Fibroblast of skin of right biceps (primary cell): ENCODE results near the gene SLX9.

Source experiments
- DNase-seq: peaks from one replicate; pipeline ENCODE4 v3.0.0-alpha.2; 2013

SLX9 gene, protein sequence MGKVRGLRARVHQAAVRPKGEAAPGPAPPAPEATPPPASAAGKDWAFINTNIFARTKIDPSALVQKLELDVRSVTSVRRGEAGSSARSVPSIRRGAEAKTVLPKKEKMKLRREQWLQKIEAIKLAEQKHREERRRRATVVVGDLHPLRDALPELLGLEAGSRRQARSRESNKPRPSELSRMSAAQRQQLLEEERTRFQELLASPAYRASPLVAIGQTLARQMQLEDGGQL

GRCh38 chr21:44939532-44940115 lies at the start of gene SLX9:
SLX9 (plus strand) TSS chr21:44940029; CDS start chr21:44940058, 29 bp downstream.
- DNase-seq = peak; percentile 84

DNA sequence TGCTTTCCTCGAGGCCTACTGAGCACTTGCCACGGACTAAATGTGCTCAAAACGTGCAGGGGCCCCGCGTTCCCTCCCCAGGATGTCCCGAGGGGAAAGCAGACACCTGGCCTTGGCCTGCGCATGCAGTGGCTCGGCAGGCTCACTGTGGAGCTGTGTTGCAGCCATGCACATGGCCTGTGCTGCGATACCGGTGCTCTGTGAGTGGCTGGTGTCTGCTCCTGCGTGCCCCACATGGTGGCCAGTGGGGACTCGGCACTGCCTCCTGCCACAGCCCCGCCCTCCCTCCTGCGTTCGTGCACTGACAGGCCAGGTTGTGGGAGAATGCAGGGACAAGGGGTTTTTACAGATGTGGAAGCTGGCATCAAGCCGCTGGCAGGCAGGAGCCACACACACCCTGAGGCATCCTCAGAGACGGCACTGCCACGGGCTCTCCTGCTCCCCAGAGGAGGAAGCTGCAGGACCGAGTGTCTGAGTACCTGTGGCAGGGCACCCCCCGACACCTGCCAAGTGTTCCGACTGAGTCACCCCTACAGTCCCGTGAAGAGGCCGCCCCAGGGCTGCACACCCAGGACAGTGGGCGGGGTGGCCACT lies 49.4 kb upstream of the SLX9 start:
- no peak for DNase-seq

GRCh38 chr21:44890961-44891541 lies 48.8 kb upstream of the SLX9 start:
- DNase-seq = no peak

GRCh38 chr21:44891631-44892031 lies 48.2 kb upstream of the SLX9 start:
- DNase-seq = no peak

- no peak for DNase-seq
Measured at GRCh38 chr21:44892095-44892494, 47.7 kb upstream of the SLX9 start.

GRCh38 chr21:44892536-44893277 lies 47.1 kb upstream of the SLX9 start:
- peak; percentile 49 for DNase-seq

- no peak for DNase-seq
Measured at GRCh38 chr21:44893278-44893556, 46.6 kb upstream of the SLX9 start.

GRCh38 chr21:44893948-44894656 lies 45.7 kb upstream of the SLX9 start:
- DNase-seq = no peak

GRCh38 chr21:44894687-44895302 lies 45.0 kb upstream of the SLX9 start:
- no peak for DNase-seq

DNA sequence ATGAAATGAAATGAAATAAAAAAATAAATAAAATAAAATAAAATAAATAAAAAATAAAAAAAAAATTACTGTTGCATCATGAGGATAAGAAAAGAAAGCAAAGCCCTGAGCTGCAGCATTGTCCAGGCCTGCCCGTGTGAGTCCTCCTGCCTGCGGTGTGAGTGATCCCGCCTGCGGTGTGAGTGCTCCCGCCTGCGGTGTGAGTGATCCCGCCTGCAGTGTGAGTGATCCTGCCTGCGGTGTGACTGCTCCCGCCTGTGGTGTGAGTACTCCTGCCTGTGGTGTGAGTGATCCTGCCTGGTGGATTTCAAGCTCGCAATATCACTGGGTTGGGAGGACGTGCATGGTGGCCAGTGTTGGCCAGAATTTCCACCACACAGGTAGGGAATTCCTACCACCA lies 44.0 kb upstream of the SLX9 start:
- no peak for DNase-seq

DNA sequence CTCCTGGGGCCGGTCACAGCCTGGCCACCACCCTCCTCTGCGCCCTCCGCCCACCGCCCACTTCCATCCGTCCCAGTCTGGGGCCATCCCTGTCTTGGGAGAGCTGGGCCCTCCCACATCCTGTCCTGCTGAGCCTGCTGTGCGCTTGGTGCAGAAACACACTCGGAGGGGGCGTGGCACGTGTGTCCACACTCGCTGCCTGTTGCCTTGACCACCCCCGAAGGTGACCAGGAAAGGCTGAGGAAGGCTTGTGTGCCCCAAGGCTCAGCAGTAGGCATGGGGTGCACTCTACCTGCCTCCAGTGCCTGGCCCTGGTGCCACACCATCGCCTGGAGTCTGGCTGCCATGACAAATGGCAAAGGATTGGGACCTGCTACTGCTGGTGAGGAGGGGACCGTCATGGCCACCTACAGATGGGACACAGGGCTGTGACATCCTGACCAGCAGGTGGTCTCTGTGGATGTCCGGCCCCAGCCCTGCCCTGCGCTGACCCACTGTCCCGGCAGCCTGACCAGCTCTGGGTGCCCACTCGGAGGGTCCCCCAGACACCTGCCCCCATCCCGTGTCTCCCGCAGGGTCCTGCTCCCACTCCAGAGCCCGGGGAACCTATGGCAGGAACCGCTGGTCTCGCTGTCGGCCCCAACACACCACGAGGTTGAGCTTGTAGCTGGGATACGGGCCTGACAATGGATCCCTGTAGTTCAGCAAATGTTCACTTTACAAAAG lies 43.1 kb upstream of the SLX9 start:
- DNase-seq = no peak

DNA sequence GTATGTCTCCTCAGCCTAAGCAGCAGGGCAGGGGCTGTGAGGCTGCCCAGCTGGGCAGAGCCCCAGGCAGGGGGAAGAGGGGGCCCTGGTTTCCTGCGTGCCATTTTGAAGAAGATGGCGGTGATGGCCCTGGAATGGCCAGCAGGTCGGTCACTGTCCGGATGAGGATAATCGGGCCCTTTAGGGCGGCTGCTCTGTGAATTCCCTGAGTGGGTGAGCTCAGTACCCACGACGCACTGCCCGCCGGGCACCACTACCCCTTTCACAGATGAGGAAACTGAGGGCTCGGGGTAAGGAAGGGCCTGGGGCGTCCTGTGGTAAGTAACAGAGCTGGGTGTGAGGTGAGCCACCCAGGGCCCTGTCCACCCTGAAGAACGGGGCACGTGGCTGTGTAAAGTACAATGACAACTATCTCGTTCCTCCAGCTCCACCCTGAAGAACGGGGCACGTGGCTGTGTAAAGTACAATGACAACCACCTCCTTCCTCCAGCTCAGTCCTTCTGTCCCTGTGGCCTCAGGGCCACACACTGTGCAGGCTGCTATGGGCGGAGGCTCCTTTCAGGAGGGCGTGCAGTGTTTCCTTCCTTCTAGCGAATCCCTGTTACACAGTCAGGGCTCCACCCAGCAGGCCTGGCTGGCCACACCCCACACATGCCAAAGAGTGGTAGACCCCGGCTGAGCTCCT lies 42.4 kb upstream of the SLX9 start:
- DNase-seq = no peak

- DNase-seq = no peak
Measured at GRCh38 chr21:44898011-44898488, 41.8 kb upstream of the SLX9 start.

GRCh38 chr21:44898851-44899767 lies 40.7 kb upstream of the SLX9 start:
- DNase-seq = no peak

DNA sequence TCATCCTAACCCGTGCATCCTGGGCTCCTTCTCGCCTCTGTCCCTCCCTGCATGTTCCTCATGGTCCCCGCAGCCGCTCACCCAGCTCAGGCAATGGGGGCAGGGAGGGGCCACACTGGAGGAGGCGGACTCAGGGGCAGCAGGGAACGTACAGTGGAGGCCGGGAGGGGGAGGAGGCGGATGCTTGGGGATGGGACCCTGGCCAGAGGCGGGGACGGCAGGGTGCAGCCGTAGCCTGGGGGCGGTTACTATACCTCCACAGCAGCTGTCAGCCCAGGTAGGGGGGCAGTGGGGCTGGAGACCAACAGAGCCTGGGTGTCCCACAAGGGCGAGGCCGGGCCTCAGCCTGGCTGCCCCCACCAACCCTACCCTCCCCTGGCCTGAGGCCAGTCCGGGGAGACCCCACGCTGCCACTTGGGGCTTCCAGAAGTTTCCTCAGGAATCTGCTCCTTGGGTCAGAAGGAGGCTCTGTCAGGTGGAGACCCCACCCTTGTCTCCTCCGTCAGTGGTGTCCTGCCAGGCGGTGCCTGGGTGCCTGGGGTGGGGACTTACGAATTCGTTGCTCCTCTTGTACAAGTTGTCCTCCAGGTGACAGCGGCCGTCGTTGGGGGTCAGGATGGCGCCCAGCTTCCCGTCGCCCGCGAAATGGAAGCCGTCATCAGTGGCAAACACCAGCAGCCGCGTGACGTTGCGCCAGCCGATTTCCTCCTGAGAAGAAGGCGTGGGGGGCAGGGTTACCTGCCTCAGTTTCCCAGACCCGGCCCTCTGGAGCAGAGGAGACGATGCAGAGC lies 39.9 kb upstream of the SLX9 start:
- no peak for DNase-seq

GRCh38 chr21:44900559-44901251 lies 39.1 kb upstream of the SLX9 start:
- no peak for DNase-seq

- DNase-seq = no peak
Measured at GRCh38 chr21:44901391-44902074, 38.3 kb upstream of the SLX9 start.
